HG02623 (cell line): Measurements from ENCODE around the gene ZNF341.

ENCODE experiments used
- ATAC-seq: cut with Tn5 transposase; IDR thresholded peaks from one replicate; pipeline ENCODE4 v1.9.1; 2021; ENCODE audit warnings: moderate library complexity; ENCODE audit not compliant: unreplicated experiment

The ZNF341 gene

DNA sequence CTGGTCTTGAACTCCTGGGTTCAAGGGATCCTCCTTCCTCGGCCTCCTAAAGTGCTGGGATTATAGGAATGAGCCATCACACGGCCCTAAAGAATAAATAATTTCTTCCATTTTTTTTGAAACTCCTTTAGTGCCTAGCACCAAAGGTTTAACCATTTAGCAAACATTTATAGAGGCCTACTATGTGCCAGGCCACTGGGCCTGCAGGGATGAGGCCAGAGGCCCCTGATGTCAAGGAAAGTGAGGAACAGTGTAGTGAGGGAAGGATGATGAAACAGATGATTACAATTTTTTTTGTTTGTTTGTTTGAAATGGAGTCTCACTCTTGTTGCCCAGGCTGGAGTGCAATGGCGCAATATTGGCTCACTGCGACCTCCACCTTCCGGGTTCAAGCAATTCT, 33.8 kb downstream of the ZNF341 start:
- ATAC-seq: no peak

DNA sequence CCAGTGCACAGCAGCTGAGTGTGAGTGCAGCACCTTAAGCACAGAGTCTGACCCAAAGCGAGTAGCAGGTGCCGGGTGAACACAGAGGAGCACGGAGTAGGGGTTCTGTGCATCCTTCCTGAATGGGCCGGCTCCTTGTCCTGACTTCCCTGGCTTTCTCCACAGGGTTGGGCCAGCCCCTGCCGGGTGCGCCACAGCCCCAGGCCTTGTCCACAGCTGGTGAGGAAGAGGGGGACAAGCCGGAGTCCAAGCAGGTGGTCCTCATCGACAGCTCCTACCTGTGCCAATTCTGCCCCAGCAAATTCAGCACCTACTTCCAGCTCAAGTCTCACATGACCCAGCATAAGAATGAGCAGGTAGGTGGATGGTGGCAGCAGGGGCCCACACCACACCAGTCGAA, 34.9 kb downstream of the ZNF341 start:
- ATAC-seq: no peak

DNA sequence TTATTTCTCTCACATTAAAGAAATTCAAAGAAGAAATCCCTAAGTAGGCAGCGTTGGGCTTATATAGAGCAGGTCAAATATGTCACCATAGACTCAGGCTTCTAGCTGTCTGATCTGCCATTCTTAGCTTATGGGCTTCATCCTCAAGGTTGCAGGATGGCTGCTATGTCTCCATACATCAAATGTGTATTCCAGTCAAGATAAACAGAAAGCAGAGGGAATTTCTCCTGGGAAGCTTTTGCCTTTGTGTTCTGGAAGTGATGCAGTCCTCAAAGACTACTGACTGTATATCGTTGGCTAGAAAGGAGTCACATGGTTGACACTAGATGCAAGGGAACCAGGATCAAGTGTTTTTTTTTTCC, 36.0 kb downstream of the ZNF341 start:
- no peak for ATAC-seq

DNA sequence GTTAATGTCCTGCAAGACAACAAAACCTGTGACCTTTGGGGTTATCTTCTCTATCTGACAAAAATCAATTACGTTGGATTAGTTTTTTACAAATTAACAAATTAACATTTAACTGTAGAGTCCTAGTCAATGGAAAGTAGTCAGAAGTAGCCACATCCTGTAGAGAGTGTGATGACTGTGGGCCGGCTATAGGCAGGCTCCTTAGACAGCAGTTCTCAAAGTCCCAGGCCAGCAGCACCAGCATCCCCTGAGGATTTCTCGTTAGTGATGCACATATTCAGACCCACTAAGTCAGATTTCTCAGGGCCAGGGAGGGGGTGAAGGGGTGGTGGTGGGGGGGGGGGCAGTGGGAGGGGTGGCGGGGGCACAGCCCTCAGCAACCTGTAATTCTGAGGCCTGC, 37.2 kb downstream of the ZNF341 start:
- no peak for ATAC-seq

DNA sequence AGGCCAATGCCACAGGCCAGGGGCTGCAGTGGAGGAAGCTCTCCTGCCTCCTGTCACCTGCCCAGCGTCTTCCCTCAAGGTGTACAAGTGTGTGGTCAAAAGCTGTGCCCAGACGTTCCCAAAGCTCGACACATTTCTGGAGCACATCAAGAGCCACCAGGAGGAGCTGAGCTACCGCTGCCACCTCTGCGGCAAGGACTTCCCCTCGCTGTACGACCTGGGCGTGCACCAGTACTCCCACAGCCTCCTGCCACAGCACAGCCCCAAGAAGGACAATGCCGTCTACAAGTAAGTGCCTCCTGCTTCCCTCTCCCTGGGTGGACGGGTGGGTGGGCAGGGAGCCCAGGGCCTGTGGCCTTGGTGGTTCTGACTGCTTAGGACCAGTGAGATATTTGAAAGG, 38.2 kb downstream of the ZNF341 start:
- no peak for ATAC-seq

DNA sequence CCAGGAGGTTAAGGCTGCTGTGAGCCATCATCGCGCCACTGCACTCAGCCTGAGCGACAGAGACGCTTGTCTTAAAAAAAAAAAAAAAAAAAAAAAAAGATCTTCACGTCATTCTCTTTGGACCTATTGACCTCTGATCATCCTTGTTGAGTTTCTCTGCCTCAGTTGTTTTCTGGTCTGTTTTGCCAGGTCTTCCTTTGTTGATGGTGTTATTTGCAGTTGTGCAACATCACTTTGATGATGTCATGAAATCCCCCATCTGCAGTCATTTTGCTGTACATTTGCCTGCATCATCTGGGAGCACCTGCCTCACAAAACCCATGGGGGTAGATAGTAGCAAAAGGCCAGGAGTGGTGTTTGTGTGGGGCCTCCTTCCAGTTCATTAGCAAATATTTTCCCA, 40.1 kb downstream of the ZNF341 start:
- no peak for ATAC-seq

DNA sequence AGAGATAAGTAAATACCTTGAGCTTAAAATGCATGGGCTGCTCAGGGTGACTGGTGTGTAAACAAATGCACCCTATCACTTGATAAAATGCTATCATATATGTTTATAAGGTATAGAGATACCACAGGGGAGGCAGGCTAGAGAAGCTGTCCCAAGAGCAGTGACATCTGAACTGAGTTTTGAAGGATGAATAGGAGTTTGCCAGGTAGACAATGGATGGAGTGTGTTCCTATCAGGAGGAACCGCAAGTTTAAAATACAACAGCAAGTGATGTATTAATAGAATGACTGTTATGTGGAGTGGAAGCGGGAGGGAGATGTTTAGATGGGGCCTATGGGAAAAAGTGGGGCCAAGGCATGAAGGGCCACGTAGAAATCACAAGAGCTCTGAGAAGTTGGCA, 40.6 kb downstream of the ZNF341 start:
- ATAC-seq: no peak

DNA sequence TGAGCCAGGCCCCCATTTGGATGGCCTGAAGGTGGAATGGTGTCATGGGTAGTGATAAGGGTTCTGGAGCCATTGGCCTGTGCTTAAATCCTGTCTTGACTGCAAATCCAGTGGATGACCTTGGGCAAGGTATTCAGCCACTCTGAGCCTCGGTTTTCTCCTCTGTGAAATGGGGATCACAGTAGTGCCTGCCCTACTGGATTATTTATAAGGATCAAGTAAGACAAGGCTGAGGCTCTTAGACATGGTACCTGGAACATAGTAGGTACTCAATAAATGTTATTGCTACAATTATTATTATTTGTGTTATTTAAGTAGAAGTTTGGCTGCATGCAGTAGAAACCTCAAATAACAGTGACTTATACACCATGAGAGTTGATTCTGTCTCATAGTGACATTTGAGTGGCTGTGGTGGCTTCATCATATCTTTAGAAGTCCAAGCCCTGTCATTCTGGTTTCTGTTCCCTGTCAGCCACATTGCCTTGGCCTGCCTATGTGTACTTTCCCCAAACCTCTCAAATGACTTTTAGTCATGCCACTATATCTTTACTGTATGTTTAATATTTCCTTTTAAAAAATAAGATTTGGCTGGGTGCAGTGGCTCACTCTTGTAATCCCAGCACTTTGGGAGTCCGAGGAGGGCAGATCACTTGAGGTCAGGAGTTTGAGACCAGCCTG, 41.8 kb downstream of the ZNF341 start:
- ATAC-seq: peak; percentile 53

DNA sequence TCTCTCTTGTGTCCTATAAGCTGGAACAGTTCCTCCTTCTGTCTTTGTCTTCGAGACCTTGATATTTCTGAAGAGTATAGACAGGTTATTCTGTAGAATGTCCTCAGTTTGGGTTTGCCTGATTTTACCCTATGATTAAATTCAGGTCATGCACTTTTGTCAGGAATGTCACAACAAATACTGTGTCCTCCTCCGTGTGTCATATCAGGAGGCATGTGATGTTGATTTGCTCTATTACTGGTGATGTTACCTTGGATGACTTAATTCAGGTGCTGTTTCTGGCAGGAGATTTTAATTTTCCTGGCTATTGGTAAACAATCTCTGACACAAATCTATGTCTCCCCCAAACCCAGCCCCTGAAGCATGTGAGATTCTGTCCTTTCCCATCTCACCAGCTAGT, 46.0 kb downstream of the ZNF341 start:
- ATAC-seq: no peak

DNA sequence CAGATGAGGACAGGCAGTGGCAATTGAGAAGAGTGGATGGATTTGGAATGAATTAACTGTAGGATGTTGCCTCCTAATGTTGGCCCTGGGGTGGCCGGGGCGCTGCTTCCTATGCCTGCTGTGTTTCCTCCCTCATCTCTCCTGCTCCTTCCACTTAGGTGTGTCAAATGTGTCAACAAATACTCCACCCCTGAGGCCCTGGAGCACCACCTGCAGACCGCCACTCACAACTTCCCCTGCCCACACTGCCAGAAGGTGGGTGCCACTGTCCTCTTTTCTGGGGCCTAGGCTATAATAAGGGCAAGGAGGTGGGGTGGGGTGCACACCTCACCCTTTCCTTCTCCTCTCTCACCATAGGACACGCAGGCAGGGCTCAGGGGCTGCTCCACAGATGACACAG, 49.3 kb downstream of the ZNF341 start:
- no peak for ATAC-seq

DNA sequence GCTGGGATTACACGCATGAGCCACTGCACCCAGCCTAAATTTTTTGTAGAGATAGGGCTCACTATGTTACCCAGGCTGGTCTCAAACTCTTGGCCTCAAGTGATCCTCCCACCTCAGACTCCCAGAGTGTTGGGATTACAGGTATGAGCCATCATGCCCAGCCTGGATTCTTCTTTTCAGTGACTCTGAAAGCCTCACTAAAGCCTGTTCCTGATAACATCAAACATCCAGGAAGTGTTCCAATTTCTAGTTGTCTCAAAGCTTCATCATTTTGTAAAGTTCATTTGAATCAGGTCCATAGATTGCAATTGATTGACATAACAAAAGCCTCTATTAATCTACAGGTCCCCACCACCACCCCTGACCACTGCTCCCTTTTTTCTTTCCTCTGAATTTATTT, 50.1 kb downstream of the ZNF341 start:
- ATAC-seq: no peak

DNA sequence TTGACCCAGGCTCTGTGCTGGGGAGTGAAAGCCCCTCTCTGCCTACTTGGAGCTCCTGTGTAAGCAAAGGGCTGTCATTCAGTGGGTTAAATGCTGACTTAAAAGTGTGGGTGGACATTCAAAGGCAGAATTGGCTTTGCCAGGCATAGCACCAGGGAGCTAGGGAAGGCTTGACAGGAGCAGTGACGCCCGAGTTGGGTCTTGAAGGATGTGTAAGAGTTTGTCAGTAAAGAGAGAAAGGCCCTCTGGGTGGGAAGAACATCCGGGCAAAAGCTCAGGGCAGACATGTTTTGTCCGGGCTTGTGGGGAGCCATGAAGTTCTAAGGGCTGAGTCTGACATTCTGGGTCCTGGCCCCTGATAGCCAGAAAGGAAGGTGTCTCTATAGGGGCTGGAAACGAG, 51.5 kb downstream of the ZNF341 start:
- ATAC-seq: no peak

DNA sequence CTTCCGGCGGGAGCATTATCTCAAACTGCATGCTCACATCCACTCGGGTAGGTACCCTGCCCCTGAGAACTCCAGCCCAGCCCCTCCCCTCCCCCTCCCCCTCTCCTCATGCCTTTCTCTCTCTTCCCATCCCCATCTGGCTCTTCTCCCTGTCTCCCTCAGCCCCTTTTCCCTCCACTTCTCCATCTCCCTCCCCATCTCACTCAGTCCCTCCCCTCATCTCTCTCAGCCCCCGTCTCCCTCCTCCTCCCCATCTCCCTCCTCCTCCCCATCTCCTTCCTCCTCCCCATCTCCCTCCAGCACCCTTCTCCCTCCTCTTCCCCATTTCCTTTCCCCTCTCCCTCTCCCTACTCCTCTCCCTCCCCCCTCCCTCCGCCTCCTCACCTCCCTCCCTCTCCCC, 52.0 kb downstream of the ZNF341 start:
- no peak for ATAC-seq

DNA sequence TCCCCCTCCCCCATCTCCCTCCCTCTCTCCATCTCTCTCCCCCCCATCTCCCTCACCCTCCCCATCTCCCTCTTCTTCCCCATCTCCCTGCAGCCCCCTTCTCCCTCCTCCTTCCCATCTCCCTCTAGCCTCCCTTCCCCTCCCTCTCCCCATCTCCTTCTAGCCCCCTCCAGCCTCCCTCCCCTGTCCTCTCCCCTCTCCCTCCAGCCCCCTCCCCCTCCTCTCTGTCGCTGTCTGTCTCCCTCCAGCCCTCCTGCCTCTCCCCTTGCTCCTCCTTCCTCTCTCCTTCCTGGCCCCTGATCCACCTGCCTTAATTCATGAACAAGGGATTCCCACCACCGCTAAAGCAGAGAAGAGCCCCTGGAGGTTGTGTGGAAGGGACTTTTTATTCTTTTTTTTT, 52.4 kb downstream of the ZNF341 start:
- ATAC-seq: no peak

DNA sequence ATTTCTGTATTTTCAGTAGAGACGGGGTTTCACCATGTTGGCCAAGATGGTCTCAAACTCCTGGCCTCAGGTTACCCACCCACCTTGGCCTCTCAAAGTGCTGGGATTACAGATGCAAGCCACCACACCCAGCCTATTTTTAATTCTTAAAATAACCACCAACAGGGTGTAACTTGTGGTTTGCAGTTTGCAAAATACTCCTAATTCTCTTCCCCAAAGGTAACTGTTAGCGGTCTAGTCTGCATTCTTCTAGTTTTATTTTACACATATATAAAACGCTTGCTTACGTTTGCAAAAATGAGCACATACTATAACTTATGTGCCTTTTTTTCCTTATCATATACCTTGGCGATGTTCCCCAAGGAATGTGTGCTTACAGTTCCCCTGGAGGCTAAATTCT, 53.7 kb downstream of the ZNF341 start:
- ATAC-seq: no peak

DNA sequence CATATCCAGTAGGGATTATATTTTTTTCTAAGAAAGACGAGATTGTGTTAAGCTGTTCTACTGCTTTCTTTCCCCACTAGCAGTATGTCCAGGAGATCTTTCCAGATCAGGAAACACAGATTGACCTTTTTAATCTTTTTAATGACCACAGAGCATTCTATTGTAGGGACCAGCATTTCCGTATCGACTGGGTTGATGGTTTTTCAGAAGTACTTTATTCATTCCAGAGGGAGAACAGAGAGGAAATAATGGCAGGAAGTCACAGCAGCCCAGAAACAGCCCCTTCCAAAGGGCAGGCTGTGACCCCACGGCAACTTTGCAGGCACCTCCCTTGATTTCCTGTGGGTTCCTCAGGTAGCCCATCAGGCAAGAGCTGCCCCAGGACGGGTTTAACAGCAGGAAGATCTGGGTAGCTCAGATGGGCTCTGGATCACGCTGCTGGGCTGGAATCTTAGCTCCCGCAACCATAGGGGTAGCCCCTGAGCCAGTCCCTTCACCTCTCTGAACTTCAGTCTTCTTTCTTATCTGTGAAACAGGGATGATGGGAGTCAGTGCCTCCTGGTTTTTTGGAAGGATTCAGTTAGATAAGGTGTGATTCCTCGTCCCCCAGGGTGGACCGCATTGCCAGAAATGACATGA, 55.6 kb downstream of the ZNF341 start:
- no peak for ATAC-seq

DNA sequence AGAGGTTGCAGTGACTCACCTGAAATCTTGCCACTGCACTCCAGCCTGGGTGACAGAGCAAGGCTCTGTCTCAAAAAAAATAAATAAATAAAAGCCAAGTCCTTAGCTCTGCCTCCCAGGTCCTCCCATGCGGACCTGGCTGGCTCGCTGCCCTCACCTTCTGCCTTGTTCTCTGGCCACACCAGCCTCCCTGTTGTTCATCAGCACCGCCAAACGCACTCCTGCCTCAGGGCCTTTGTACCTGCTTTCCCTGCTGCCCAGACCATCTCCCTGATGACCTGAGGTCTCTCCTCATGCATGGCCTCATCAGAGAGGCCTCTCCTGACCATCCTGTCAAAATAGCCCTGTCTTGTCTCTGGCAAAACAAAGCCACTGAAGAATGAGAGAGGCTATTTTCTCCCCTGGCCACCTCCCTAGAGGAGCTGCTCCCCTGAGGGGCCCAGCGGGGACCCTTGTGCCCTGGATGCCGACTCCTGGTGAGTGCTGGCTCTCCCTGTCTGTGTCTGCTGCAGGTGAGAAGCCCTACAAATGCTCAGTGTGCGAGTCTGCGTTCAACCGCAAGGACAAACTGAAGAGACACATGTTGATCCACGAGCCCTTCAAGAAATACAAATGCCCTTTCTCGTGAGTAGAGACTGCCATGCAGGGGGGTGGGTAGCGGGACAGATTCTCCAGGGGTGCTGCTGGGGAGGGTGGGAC, 56.7 kb downstream of the ZNF341 start:
- no peak for ATAC-seq

DNA sequence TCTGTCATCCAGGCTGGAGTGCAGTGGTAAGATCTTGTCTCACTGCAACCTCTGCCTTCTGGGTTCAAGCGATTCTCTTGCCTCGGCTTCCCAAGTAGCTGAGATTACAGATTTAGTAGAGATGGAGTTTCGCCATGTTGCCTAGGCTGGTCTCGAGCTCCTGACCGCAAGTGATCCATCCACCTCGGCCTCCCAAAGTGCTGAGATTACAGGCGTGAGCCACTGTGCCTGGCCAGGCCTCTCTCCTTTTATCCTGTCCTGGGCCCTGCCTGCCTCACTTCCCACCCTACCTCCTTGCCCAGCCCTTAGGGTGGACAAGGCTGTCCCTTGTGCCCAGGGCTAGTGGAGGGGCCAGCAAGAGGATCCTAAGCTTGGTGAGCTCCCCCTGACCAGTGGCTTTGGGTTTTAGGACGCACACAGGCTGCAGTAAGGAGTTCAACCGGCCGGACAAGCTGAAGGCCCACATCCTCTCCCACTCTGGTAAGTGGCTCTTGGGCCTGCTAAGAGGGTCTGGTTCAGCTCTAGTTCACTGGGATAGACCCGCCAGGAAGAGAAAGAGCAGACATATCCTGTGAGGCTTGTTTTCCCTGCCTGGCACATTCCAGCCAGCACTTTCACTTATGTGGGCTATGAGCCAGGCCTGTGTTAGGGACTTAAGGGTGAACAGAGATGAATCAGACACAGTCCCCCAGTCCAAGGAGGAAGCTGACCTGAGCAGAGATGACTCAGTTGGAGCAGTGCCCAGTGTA, 57.5 kb downstream of the ZNF341 start:
- ATAC-seq: no peak

DNA sequence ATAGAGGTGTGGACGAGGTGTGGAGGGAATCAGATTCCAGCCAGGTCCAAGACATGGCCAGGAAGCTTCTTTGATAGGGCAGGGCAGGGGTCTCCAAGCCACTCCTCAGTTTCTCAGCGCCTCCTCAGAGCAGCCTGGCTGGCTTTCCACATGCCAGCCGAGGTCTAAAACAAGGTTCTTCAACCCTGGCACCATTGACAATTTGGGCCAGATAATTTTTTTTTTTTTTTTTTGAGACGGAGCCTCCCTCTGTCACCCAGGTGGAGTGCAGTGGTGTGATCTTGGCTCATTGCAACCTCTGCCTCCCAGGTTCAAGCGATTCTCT, 58.0 kb downstream of the ZNF341 start:
- ATAC-seq: no peak

DNA sequence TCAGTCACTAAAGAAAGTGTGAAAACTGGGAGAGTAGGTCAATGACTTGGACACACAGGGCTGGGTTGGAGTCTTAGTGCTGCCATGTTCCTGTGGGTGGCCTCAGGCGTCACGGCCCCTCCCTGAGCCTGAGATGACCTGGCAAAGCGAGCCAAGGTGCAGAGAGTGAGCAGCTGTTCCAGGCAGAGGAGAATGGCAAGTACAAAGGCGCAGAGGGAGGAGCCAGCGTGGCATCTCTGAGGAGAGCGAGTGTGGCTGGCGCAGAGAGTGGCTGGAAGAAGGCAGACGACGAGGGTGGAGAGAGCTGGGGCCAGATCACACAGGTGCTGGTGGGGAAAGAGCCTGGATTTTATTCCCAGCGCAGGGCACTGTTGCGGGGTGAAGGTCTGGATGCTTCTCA, 58.8 kb downstream of the ZNF341 start:
- no peak for ATAC-seq

DNA sequence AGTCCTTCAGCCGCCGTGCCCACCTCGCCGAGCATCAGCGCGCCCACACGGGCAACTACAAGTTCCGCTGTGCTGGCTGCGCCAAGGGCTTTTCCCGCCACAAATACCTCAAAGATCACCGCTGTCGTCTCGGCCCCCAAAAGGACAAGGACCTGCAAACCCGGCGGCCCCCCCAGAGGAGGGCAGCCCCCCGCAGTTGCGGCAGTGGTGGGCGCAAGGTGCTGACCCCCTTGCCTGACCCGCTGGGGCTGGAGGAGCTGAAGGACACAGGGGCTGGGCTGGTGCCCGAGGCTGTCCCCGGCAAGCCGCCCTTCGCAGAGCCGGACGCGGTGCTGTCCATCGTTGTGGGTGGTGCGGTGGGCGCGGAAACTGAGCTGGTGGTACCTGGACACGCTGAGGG, 59.2 kb downstream of the ZNF341 start:
- ATAC-seq: no peak

DNA sequence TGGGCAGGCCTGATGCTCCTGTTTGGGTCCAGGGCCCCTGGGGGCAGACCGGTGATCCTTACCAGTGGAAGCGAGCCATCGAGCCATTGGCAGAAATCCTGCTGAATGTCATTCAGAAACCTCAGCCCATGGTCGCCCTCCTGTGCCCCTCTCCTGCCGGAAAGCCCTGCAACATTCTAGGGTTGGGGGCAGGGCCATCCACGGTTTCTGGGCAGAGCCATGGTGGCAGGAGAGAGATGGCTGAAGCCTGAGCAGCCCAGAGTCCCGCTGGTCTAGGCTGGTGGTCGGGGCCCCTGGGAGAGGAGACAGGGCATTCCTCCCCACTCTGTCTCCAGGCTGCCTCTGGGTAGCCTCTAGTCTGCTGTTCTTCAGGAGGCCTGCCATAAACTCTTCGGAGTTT, 59.7 kb downstream of the ZNF341 start:
- no peak for ATAC-seq
